ENCODE data around the gene SRRM5. TPM values are rescaled to one million over a fixed set of nuclear protein-coding genes. Genes with fewer than 3 reads are reported as not detected.

The SRRM5 gene
- total RNA-seq, result under 1 TPM in 1 of 4 donors, not detected in 3; 0.38 TPM

GRCh38 chr19:43611788-43612187, at the start of gene SRRM5:
Gene SRRM5 (plus strand): TSS chr19:43612088. CDS start chr19:43612122, 34 bp downstream.
- H3K4me1 ChIP-seq, result peaks cover 3 to 15% (median 3%) of the 10 kb centered on the region in 3 donors
- no peak within 1 kb of the TSS for H3K27ac ChIP-seq
- H3K4me3 ChIP-seq, result no peak within 1 kb of the TSS
- DNase-seq, result no peak
- peaks cover 4 to 61% (median 6%) of the 10 kb centered on the region in 3 donors for H3K36me3 ChIP-seq
- WGBS, 2 donors, result 75 to 98% methylated on average over 3 of the region's 3 CpGs
- no peaks in the 10 kb centered on the region for H3K9me3 ChIP-seq
- no peaks in the 10 kb centered on the region for H3K27me3 ChIP-seq
- no peak for TF ChIP-seq POLR2A (IDR thresholded peaks at IDR 0.05)
- TF ChIP-seq, protein P1, sequence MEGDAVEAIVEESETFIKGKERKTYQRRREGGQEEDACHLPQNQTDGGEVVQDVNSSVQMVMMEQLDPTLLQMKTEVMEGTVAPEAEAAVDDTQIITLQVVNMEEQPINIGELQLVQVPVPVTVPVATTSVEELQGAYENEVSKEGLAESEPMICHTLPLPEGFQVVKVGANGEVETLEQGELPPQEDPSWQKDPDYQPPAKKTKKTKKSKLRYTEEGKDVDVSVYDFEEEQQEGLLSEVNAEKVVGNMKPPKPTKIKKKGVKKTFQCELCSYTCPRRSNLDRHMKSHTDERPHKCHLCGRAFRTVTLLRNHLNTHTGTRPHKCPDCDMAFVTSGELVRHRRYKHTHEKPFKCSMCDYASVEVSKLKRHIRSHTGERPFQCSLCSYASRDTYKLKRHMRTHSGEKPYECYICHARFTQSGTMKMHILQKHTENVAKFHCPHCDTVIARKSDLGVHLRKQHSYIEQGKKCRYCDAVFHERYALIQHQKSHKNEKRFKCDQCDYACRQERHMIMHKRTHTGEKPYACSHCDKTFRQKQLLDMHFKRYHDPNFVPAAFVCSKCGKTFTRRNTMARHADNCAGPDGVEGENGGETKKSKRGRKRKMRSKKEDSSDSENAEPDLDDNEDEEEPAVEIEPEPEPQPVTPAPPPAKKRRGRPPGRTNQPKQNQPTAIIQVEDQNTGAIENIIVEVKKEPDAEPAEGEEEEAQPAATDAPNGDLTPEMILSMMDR (IDR thresholded peaks at IDR 0.05), result no peak
- intact Hi-C loops (cut with DNase I), result no loop called here

DNA sequence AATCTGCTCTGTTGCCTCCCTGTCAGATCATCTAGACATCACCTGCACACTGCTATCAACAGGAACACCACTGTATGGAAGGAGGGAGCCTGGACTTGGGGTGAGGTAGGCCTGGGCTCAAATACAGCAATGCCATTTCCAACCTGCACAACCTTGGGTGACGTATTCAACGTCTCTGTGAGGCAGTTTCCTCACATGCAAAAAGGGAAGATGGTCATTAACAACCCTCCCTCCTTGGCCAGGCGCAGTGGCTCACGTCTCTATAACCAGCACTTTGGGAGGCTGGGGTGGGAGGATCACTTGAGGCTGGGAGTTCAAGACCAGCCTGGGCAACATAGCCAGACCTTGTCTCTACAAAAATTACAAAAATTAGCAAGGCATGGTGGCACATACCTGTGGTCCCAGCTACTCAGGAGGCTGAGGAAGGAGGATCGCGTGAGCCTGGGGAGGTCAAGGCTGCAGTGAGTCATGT, 49.6 kb upstream of the SRRM5 start:
- no peaks in the 10 kb centered on the region for H3K9me3 ChIP-seq
- DNase-seq, result no peak
- H3K36me3 ChIP-seq, result peaks cover 5 to 50% (median 6%) of the 10 kb centered on the region in 3 donors
- no peak overlapping the region for H3K4me3 ChIP-seq
- peaks cover 5 to 12% (median 5%) of the 10 kb centered on the region in 3 donors for H3K4me1 ChIP-seq
- TF ChIP-seq POLR2A (IDR thresholded peaks at IDR 0.05), result no peak
- TF ChIP-seq, protein P1 (IDR thresholded peaks at IDR 0.05), result no peak
- WGBS, 2 donors, result 71 to 73% methylated on average over 3 to 6 of the region's 6 CpGs
- H3K27me3 ChIP-seq, result no peaks in the 10 kb centered on the region
- H3K27ac ChIP-seq, result peak overlapping the region; percentile 31 to 82 (median 54)
- intact Hi-C loops (cut with DNase I), result no loop called here

DNA sequence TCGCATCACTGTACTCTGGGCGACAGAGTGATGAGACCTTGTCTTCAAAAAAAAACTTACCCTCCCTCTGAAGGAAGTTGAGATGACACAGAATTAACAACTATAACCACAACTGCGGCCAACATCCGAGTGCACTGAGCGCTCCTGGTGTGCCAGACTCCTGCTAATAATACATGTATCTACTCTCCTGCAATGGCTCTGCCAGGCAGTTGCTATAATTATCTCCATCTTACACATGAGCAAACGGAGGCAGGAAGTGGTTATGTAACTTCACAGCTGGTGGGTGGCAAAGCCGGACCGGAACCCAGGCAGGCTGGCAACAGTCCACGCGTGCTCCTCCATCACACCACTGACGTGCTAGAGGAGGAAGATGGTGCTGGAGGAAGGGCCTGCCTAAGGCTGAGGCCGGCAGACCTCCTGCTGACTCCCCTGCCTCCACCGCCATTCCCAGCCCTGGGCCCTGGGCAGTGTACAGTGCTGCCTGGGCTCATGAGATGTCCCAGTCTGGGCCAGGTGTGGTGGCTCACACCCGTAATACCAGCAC, 49.1 kb upstream of the SRRM5 start:
- H3K36me3 ChIP-seq, result peaks cover 5 to 46% (median 6%) of the 10 kb centered on the region in 3 donors
- DNase-seq, result no peak
- H3K27me3 ChIP-seq, result no peaks in the 10 kb centered on the region
- intact Hi-C loops (cut with DNase I), result no loop called here
- H3K4me3 ChIP-seq, result no peak overlapping the region
- H3K4me1 ChIP-seq, result peaks cover 5 to 12% (median 5%) of the 10 kb centered on the region in 3 donors
- 54 to 56% methylated on average over 9 to 12 of the region's 14 CpGs for WGBS, 2 donors
- no peaks in the 10 kb centered on the region for H3K9me3 ChIP-seq
- TF ChIP-seq, protein P1 (IDR thresholded peaks at IDR 0.05), result no peak
- no peak for TF ChIP-seq POLR2A (IDR thresholded peaks at IDR 0.05)
- peak overlapping the region; percentile 49 to 82 (median 70) for H3K27ac ChIP-seq

DNA sequence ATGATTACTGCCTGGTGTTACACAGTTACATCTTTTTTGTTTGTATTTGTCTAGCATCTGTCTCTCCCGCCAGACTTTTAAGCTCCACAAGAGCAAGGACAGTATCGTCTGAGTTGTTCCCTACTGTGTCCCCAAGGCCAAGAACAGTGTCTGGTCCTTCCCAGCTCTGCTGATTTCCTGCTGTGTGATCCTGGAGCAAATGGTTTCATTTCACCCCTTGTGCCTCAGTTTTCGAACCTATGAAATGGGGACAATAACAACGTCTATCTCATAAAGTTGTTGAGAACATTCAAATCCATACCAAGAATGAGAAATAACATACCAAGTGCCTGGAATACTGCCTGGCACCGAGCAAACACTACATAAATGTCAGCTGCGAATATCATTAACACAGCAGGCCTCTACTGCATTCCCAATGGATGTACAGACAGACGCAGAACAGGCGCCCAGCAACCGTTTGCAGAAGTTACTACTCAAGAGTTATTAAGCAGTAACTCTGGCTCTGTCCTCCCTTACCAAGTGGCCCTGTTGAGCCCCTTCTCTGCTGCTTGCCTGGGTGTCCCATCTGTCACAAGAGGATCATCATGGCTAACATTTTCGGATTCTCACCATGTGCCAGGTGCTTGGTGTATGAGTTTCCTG, 48.0 kb upstream of the SRRM5 start:
- Histone ChIP-seq H3K9me3 (no peaks in the 10 kb centered on the region), H3K27me3 (no peaks in the 10 kb centered on the region), H3K4me1 (peaks cover 5 to 12% (median 5%) of the 10 kb centered on the region in 3 donors), H3K27ac (peak overlapping the region in 1 of 4 donors; percentile 82), H3K4me3 (no peak overlapping the region), H3K36me3 (peaks cover 0 to 34% (median 5%) of the 10 kb centered on the region in 3 donors)
- intact Hi-C loops (cut with DNase I), result no loop called here
- DNase-seq, result no peak
- TF ChIP-seq, protein P1 (IDR thresholded peaks at IDR 0.05), result no peak
- no peak for TF ChIP-seq POLR2A (IDR thresholded peaks at IDR 0.05)
- whole genome bisulfite sequencing, 2 donors, result 88 to 93% methylated on average over 9 to 10 of the region's 10 CpGs

- H3K27ac ChIP-seq, result no peak overlapping the region
- no peaks in the 10 kb centered on the region for H3K27me3 ChIP-seq
- peaks cover 0 to 28% (median 5%) of the 10 kb centered on the region in 3 donors for H3K36me3 ChIP-seq
- WGBS, 2 donors, result 72 to 74% methylated on average over 9 of the region's 9 CpGs
- peaks cover 5 to 12% (median 5%) of the 10 kb centered on the region in 3 donors for H3K4me1 ChIP-seq
- no peak overlapping the region for H3K4me3 ChIP-seq
- DNase-seq, result no peak
- TF ChIP-seq, protein P1 (IDR thresholded peaks at IDR 0.05), result no peak
- no peak for TF ChIP-seq POLR2A (IDR thresholded peaks at IDR 0.05)
- no peaks in the 10 kb centered on the region for H3K9me3 ChIP-seq
- intact Hi-C loops (cut with DNase I), result no loop called here
Measured at GRCh38 chr19:43564800-43565199, 47.1 kb upstream of the SRRM5 start.

All from esophagus squamous epithelium (tissue), 5 donors.